Posterior cingulate gyrus (tissue), 11 donors: ENCODE results near the gene PKHD1.

Experiments used
- DNase-seq, 10 donors: peaks; one replicate each; pipeline versions ENCODE4 v3.0.0 to v3.0.0-alpha.2; 2020 to 2021; ENCODE audit warnings: mixed read lengths in 3 of 10
- intact Hi-C: fragments of 100-400 bp; cut with DNase I; formaldehyde crosslinking; loops from one replicate; pipeline ENCODE4 v1.15.1; 2023

Gene PKHD1

GRCh38 chr6:52104979-52105378, 17.6 kb upstream of the PKHD1 start:
- intact Hi-C loops, result no loop called here
- no peak for DNase-seq

- intact Hi-C loops, result no loop called here
- DNase-seq, result no peak
Measured at GRCh38 chr6:52103623-52104022, 16.2 kb upstream of the PKHD1 start.

DNA sequence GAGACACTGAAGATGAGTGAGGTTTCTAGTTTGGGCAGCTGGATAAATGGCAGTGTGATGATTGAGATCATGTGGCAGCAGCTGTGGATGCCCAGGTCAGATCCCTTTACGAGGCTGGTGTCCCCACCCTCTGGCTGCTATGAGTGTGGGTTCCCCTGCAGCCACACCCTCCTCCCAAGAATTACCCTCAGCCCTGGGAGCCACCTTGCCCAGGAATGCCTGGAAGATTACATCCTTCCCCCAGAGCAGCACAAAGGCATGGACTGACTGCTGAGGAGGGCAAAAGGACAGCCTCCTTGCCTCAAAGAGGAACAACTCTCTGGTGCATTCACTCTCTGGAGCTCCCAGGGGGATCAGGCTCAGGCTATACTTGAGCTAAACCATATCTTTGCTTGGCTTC, 15.0 kb upstream of the PKHD1 start:
- DNase-seq, result peak in 1 of 10 donors; percentile 50
- intact Hi-C loops, result no loop called here

- intact Hi-C loops, result no loop called here
- no peak for DNase-seq
Measured at GRCh38 chr6:52098721-52099120, 11.3 kb upstream of the PKHD1 start.

DNA sequence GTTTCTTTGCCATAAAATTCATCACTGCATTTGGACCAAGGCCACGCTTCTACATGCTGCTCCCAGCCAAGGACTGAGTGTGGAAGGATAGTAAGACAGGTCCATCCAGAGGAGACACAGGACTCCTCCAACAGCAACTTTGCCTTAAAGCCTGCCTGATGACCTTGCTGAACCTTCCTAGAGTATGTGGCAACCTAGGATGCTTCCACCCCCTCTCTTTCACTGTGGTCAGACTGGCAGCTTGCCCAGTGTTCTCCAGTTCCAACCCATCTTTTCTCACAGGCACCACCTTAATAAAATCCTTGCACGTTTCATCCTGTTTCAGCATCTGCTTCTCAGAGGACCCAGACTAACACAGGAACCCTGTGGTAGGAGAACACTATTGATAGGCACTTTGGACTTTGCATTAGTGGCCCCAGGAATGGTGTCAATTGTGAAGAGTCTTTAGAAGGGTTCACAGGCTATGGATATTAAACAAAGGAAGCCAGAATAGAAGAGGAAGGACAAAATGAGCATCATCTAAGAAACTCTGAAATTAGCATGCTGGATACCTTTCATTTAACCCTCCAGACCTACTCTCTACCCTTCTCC, 2.4 kb upstream of the PKHD1 start:
- intact Hi-C loops, result no loop called here
- DNase-seq, result no peak

DNA sequence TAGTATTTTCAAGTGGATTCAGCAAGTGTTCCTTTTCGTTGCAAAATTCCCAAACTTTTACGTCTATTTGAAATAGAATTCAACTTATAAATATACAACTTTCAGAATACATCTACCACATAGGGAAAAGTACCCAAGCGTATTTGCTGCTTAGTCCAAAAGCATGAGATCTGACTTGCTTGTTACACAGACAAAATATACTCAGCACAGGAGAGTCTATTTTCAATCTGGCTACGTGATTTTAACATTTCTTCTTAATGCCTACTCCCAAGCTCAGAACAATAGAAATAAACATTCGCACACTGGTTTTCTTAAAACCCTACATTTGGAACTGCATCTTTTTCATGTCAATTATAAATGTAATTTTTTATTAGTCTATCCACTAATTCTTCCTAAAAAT, 672 bp downstream of the PKHD1 start:
- no peak for DNase-seq
- intact Hi-C loops, result no loop called here

DNA sequence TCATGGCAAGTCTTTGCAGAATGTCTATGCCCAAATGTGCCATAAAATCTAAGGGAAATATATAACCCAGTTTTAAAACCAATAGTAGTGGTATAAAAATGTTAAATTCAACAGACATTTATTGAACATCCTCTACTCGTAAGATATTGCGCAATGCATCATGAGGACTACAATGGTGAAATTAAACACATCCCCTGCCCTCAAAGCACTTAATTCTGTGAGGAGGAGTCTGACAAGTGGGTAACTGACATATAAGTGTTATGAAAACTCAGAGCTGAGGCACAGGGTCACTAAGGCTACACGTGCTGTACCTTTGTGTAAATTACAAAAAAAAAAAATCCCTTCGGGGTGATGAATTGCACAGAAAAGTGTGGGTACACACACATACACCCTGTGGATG, 6.2 kb downstream of the PKHD1 start:
- intact Hi-C loops, result no loop called here

GRCh38 chr6:52077961-52078625, 9.3 kb downstream of the PKHD1 start:
- intact Hi-C loops, result no loop called here
- DNase-seq, result no peak

More for the DNA sequence above, 6.2 kb downstream of the PKHD1 start:
- DNase-seq, result no peak

DNA sequence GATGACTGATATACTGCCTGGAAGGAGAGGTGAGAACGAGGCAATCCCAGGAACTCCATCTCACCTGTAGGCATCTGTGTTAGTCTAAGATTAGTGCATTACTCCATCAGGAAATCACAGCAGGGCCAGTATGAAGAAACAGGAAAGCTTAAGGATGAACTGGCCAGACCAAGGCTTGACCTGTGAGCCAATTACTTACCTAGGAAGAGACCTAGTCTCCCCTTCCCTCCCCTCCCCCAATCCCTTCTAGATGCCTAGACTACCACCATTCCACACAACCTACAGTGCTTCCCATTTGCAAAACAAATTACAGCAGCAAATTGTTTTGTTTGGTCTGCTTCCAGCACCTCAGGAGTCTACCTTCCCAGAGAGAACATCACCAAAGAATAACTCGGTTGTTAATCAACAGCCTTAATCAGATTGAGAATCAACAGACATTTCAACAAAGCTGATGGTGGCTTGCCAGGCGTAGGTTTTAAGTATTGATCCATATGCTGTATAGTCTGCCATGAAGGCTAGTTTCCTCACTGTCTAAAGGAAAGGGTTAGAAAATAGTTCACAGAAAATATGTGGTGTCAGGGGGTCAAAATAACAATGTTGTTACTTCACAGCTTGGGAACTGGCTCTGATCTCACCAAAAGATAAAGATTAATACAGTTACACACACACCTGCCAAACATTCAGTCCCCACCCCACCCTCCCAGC, 10.1 kb downstream of the PKHD1 start:
- intact Hi-C loops, result no loop called here
- DNase-seq, result no peak

GRCh38 chr6:52076791-52077179, 10.6 kb downstream of the PKHD1 start:
- DNase-seq, result no peak
- intact Hi-C loops, result no loop called here

DNA sequence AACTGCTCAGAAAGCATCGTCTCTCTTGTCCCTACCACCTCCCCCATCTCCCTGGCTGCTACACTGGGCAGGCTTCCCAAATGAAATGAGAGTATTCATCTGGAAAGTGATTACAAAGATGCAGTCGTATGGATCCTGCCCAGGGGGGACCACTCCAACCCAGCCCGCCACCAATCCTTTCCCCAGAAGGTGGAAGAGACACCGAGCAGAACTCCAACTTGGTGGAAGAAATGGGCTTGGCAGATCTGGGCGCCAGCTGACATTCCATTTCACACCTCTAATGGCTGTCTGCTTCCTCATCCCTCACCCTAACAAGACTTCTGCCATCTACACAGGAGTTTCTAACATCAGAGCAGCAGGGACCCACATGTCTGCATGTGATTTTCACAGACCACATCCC, 12.7 kb downstream of the PKHD1 start:
- intact Hi-C loops, result no loop called here
- no peak for DNase-seq

GRCh38 chr6:52074155-52074554, 13.3 kb downstream of the PKHD1 start:
- no peak for DNase-seq
- intact Hi-C loops, result no loop called here

DNA sequence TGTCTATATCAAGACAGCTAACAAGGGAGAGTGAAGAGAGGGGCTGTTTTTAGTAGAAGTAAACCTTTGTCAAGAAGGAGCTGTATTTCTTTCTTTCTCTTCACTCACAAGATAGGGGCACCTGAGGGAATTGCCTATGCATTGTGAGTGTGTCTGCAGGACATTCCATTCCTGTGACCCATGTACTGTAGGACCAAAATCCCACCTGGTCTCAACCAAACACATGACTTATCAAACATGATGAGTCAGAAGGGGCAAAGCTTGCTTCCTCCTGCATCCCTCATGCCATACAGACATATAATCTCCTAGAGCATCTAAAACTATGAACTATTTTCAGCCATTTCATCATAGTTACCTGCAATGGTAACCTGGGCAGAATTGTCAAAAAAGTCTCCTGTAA, 21.8 kb downstream of the PKHD1 start:
- intact Hi-C loops, result no loop called here
- no peak for DNase-seq

DNA sequence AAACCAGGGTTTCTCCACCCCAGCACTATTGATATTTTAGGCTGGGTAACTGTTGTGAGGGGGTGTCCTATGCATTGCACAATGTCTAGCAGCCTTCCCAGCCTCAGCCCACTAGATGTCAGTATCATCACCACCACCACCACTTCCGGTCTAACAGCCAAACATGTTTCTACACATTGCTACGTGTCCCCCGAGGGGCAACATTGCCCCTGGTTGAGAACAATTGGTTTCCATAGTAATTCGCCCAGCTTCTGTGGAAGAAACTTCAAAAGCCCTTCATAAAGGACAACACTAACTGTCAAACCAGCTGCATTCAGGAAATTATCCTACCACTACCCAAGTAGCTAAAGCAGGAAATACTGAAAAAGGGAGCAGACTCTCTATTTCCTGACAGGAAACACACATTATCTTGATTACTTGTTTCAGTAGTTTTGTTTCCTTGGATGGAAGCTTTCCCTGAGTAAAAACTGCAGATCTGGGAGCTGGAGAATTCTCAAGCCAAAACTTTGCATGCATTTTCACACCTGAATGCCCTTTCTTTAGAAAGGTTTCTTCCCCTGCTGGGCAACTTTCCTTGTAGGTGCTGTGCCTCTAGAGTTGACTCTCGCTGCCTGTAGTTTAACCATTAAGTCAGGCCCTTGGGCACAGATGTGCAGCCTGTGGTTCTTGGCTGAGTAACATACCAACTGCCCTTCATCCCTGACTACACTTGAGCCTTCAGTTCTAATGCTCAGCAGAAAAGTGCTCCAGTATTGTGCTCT, 23.6 kb downstream of the PKHD1 start:
- peak in 4 of 10 donors; percentile 5 to 59 (median 15) for DNase-seq
- intact Hi-C loops, result no loop called here

DNA sequence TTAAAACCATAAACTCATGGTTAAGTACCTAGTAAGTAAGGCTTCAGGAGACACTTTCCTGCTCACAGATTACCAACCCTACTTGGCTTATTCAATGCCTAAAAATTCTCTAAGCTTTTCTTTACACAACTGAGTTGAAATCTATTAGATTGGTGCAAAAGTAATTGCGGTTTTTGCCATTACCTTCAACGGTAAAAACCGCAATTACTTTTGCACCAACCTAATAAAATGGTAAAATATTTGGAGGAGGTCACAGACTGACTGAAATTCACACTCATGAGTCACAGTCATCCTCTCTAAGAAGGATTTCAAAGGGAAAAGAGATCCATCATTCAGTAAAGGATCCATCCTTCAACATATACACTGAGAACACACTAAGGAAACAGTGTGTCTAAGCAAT, 25.9 kb downstream of the PKHD1 start:
- no peak for DNase-seq
- intact Hi-C loops, result no loop called here

- intact Hi-C loops, result no loop called here
- no peak for DNase-seq
Measured at GRCh38 chr6:52059821-52060220, 27.6 kb downstream of the PKHD1 start.

- peak in 1 of 10 donors; percentile 58 for DNase-seq
- intact Hi-C loops, result no loop called here
Measured at GRCh38 chr6:52055451-52055850, 32.0 kb downstream of the PKHD1 start.

DNA sequence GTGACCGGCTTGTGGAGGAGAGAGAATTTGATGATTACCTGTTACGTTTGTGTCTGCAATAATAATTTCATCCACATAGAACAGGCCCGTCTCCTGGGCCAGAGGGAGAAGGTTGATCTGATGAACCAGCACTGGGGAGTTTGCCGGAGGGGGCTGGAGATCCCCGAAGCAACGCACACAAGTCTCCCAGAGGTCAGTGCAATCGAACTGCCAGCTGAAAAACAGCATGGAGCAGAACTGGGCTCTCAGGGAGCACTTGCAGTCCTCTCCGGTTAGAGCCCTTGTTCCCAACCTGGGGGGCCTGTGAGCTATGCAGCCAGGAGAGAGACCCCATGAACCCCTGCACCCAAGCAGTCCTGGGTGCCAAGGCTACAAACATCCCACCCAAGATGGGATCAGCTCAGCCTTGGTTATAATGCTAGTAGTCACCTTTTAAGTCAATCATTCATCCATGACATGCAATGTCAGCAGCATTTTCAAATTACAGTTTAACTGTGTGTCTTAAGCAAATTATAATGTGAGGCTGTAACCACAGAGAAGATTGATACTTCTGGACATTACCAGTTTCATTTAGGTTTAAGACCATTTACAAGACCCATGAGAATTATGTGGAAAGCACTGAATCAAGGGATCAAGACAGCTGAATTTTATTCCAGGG, 34.2 kb downstream of the PKHD1 start:
- intact Hi-C loops, result no loop called here
- DNase-seq, result no peak

GRCh38 chr6:52050051-52050405, 37.4 kb downstream of the PKHD1 start:
- DNase-seq, result no peak
- intact Hi-C loops, result no loop called here

DNA sequence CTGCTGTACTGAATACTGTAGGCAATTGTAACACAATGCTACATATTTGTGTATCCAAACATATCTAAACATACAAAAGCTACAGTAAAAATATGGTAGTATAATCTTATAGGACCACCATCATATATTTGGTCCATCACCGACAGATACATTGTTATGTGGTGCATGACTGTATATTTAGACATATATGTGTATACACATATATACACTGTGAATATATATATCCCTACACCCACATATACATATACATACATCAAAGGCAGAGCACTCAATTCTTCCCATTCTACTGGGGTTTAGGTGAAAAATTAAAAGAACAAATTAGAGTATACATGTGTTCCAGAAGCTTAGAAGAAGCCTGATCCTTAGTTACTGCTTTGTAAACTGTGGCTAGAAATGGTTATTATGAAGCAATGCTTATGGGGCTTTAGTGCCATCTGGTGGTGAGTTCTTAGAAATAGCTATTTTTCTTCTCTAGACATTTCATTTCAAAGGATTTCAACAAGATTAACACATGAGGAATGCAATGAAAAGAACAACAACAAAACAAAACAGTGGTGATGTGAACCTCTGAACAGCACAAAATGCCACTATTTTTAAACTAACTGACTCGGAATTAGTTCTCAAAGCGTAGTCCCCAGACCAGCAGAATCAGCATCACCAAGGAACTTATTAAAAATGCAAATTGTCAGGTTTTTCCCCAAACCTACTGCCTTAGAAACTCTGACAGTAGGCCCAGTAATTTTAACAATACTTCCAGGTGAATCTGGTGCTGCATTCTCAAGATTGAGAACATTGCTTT, 38.0 kb downstream of the PKHD1 start:
- intact Hi-C loops, result no loop called here
- DNase-seq, result no peak
